C4-2B (cell line): Measurements from ENCODE around the gene RAF1.

ENCODE experiments used
- CTCF ChIP-seq: fragments of 450-650 bp; conservative IDR thresholded peaks from 2 replicates; pipeline ENCODE4 v1.5.1; 2017; ENCODE audit warnings: mild to moderate bottlenecking
- ZFX ChIP-seq: fragments of 450-650 bp; IDR thresholded peaks from 2 replicates; pipeline ENCODE4 v1.6.1; 2017

- TF ChIP-seq CTCF (no peak), ZFX (no peak)
These were observed 103.3 kb downstream of the RAF1 start for GRCh38 chr3:12560505-12561190.
